GM12878 (cell line): ENCODE measurements around the gene KPNA3. TPM values are rescaled to one million over a fixed set of nuclear protein-coding genes. Genes with fewer than 3 reads are reported as not detected.

Source experiments
- ASH2L ChIP-seq: fragments of 300-600, 200-600 bp; sonication (generic); IDR thresholded peaks from 2 replicates; pipeline ENCODE4 v1.6.1; 2017; ENCODE audit warnings: low read depth, mild to moderate bottlenecking, borderline replicate concordance
- BMI1 ChIP-seq: fragments of 450-650 bp; IDR thresholded peaks from 2 replicates; pipeline ENCODE4 v1.6.1; 2016; ENCODE audit warnings: mild to moderate bottlenecking, moderate library complexity, borderline replicate concordance
- EZH2 ChIP-seq: IDR thresholded peaks from 2 replicates; pipeline ENCODE4 v1.6.1; 2012; ENCODE audit warnings: low read depth, mild to moderate bottlenecking, control low read depth, inconsistent platforms, low read length, borderline replicate concordance; ENCODE audit not compliant: control insufficient read depth
- JUND ChIP-seq: IDR thresholded peaks from 2 replicates; pipeline ENCODE4 v1.6.1; 2012; ENCODE audit warnings: low read depth, mild to moderate bottlenecking, low read length, improper control_type of control experiment, moderate library complexity
- KDM1A ChIP-seq: fragments of 200-600 bp; sonication (generic); IDR thresholded peaks from 2 replicates; pipeline ENCODE4 v1.6.1; 2016; ENCODE audit warnings: borderline replicate concordance
- MEF2B ChIP-seq: fragments of 450-650 bp; IDR thresholded peaks from 2 replicates; pipeline ENCODE4 v1.6.1; 2018; ENCODE audit warnings: mild to moderate bottlenecking, moderate library complexity; ENCODE audit not compliant: partially characterized antibody, poor library complexity, severe bottlenecking
- POU2F2 ChIP-seq: IDR thresholded peaks from 3 replicates; pipeline ENCODE4 v1.6.1; 2011; ENCODE audit warnings: low read depth, mild to moderate bottlenecking, low read length, borderline replicate concordance
- RFX5 ChIP-seq: IDR thresholded peaks from 2 replicates; pipeline ENCODE4 v1.6.1; 2011; ENCODE audit warnings: low read depth, low read length, improper control_type of control experiment
- SP1 ChIP-seq: IDR thresholded peaks from one replicate; pipeline ENCODE4 v1.6.1; 2011; ENCODE audit warnings: low read depth, low read length
- SREBF2 ChIP-seq: IDR thresholded peaks from 2 replicates; pipeline ENCODE4 v1.6.1; 2012; ENCODE audit warnings: mild to moderate bottlenecking, low read length
- SUZ12 ChIP-seq: fragments of 200-600 bp; sonication (generic); IDR thresholded peaks from one replicate; pipeline ENCODE4 v1.6.1; 2018; ENCODE audit warnings: antibody characterized with exemption, mild to moderate bottlenecking; ENCODE audit not compliant: unreplicated experiment
- TCF3 ChIP-seq: IDR thresholded peaks from 2 replicates; pipeline ENCODE4 v1.6.1; 2012; ENCODE audit warnings: low read depth, mild to moderate bottlenecking, low read length, borderline replicate concordance; ENCODE audit not compliant: insufficient read depth
- polyA plus RNA-seq, 11 experiments: library from polyadenylated mRNA; depleted of rRNA in 4 of 11; unstranded in 6 of 11; stranded (reverse) in 5 of 11; fragments of >200 nt; fragmentation: Nextera tagmentation in 4 of 11; fragmentation: Illumina TruSeq in 1 of 11; extraction: Ambion mirVana in 4 of 11; extraction: Trizol in 1 of 11; gene quantifications; 1 replicate in 1 of 11; 2 replicates in 10 of 11; pipeline versions ENCODE4 v1.2.1 to v1.2.3, GENCODE V29; 2011 to 2016; ENCODE audit warnings: inconsistent platforms in 2 of 11, missing spikeins in 2 of 11, low read depth in 1 of 11
- total RNA-seq, 4 experiments: library from RNA; depleted of rRNA in 3 of 4; stranded (reverse); fragments of >200 nt in 3 of 4; fragmentation: Illumina TruSeq in 1 of 4; extraction: Trizol in 1 of 4; gene quantifications; 2 replicates each; pipeline versions ENCODE4 v1.2.1 to v1.2.3, GENCODE V29; 2013 to 2021
- TF ChIP-seq, protein P1 (sequence below): fragments of 450-650 bp; conservative IDR thresholded peaks from 2 replicates; pipeline ENCODE4 v1.6.1; 2017; ENCODE audit warnings: mild to moderate bottlenecking, moderate library complexity
- TF ChIP-seq, protein P2 (sequence below), 3 experiments: IDR thresholded peaks in 2 of 3; conservative IDR thresholded peaks in 1 of 3; 2 replicates each; pipeline ENCODE4 v1.5.1; 2011; ENCODE audit warnings: low read depth in 3 of 3, low read length in 3 of 3, mild to moderate bottlenecking in 3 of 3, control low read depth in 2 of 3, moderate library complexity in 2 of 3, inconsistent platforms in 1 of 3, mixed read lengths in 1 of 3; ENCODE audit not compliant: control insufficient read depth in 2 of 3, insufficient read depth in 1 of 3; ENCODE audit errors: extremely low read depth in 1 of 3
- TF ChIP-seq, protein P3 (sequence below): IDR thresholded peaks from 2 replicates; pipeline ENCODE4 v1.6.1; 2012; ENCODE audit warnings: low read depth, low read length, improper control_type of control experiment
- TF ChIP-seq, protein P4 (sequence below): fragments of 450-650 bp; IDR thresholded peaks from 2 replicates; pipeline ENCODE4 v1.6.1; 2016; ENCODE audit warnings: mild to moderate bottlenecking, moderate library complexity, borderline replicate concordance
- TF ChIP-seq, protein P5 (sequence below): fragments of 450-650 bp; IDR thresholded peaks from 2 replicates; pipeline ENCODE4 v1.6.1; 2017; ENCODE audit warnings: mild to moderate bottlenecking, low read depth, inconsistent platforms; ENCODE audit not compliant: poor library complexity, severe bottlenecking

The KPNA3 gene
- total and polyA plus RNA-seq, 10 of the 15 experiments (the other 5 are each of a cell fraction or from before 2014, with no cell fraction given): 23.3 to 50.5 (median 31.1) TPM

DNA sequence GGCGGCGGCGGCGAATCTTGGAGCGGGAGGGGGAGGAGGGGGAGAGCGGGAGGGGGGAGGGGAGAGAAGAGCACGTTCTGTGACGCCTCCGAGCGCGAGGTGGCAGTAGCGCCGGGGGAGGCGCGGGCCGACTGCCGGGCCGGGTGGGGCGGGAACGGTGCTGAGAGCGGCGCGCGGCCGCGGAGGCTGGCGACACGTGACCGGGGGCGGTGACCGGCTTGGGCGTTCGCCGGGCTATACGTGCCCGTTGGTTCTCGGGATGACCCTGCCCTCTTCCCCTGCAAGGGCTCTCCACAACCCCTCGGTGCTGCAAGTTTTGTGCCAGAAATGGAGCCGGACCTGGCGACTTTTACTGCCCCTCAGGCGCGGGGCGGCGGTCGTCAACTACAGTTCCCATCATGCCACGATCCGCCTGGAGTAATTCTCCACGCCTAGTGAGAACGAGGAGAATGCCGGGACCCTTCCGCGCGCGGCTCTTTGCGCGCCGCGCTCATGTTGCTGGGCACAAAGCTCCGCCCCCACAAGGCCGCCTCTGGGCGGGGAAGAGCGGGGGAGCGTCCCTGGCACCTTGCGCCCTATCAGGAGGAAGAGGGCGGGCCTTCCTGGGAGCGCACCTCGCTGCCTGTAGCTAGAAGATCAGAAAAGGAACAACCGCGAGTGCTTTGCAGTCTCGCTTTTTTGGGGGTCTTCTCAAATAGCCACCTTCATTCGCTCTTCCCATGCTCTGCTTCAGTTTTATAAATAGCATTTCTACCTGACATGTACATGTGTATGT, at the start of gene KPNA3 (continued):
- TF ChIP-seq, protein P1, sequence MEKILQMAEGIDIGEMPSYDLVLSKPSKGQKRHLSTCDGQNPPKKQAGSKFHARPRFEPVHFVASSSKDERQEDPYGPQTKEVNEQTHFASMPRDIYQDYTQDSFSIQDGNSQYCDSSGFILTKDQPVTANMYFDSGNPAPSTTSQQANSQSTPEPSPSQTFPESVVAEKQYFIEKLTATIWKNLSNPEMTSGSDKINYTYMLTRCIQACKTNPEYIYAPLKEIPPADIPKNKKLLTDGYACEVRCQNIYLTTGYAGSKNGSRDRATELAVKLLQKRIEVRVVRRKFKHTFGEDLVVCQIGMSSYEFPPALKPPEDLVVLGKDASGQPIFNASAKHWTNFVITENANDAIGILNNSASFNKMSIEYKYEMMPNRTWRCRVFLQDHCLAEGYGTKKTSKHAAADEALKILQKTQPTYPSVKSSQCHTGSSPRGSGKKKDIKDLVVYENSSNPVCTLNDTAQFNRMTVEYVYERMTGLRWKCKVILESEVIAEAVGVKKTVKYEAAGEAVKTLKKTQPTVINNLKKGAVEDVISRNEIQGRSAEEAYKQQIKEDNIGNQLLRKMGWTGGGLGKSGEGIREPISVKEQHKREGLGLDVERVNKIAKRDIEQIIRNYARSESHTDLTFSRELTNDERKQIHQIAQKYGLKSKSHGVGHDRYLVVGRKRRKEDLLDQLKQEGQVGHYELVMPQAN: peak; percentile 45
- no peak for TF ChIP-seq EZH2
- no peak for TF ChIP-seq SREBF2
- peak; percentile 80 for TF ChIP-seq ASH2L
- TF ChIP-seq MEF2B: peak; percentile 22
- TF ChIP-seq POU2F2: no peak; the same call in 2 of the 3 replicates
- TF ChIP-seq, protein P2, sequence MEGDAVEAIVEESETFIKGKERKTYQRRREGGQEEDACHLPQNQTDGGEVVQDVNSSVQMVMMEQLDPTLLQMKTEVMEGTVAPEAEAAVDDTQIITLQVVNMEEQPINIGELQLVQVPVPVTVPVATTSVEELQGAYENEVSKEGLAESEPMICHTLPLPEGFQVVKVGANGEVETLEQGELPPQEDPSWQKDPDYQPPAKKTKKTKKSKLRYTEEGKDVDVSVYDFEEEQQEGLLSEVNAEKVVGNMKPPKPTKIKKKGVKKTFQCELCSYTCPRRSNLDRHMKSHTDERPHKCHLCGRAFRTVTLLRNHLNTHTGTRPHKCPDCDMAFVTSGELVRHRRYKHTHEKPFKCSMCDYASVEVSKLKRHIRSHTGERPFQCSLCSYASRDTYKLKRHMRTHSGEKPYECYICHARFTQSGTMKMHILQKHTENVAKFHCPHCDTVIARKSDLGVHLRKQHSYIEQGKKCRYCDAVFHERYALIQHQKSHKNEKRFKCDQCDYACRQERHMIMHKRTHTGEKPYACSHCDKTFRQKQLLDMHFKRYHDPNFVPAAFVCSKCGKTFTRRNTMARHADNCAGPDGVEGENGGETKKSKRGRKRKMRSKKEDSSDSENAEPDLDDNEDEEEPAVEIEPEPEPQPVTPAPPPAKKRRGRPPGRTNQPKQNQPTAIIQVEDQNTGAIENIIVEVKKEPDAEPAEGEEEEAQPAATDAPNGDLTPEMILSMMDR (IDR thresholded peaks at IDR 0.05 in 2 of 3, conservative IDR thresholded peaks at IDR 0.05 in 1 of 3; ENCODE audit: control insufficient read depth in 2 of 3, extremely low read depth in 1 of 3, insufficient read depth in 1 of 3, low read depth in 3 of 3, low read length in 3 of 3): peak in 1 of 3 experiments; percentile 38; a peak in 2 of 6 replicates
- TF ChIP-seq, protein P3, sequence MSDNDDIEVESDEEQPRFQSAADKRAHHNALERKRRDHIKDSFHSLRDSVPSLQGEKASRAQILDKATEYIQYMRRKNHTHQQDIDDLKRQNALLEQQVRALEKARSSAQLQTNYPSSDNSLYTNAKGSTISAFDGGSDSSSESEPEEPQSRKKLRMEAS: peak; percentile 64; the same call in 1 of the 2 replicates
- TF ChIP-seq, protein P4, sequence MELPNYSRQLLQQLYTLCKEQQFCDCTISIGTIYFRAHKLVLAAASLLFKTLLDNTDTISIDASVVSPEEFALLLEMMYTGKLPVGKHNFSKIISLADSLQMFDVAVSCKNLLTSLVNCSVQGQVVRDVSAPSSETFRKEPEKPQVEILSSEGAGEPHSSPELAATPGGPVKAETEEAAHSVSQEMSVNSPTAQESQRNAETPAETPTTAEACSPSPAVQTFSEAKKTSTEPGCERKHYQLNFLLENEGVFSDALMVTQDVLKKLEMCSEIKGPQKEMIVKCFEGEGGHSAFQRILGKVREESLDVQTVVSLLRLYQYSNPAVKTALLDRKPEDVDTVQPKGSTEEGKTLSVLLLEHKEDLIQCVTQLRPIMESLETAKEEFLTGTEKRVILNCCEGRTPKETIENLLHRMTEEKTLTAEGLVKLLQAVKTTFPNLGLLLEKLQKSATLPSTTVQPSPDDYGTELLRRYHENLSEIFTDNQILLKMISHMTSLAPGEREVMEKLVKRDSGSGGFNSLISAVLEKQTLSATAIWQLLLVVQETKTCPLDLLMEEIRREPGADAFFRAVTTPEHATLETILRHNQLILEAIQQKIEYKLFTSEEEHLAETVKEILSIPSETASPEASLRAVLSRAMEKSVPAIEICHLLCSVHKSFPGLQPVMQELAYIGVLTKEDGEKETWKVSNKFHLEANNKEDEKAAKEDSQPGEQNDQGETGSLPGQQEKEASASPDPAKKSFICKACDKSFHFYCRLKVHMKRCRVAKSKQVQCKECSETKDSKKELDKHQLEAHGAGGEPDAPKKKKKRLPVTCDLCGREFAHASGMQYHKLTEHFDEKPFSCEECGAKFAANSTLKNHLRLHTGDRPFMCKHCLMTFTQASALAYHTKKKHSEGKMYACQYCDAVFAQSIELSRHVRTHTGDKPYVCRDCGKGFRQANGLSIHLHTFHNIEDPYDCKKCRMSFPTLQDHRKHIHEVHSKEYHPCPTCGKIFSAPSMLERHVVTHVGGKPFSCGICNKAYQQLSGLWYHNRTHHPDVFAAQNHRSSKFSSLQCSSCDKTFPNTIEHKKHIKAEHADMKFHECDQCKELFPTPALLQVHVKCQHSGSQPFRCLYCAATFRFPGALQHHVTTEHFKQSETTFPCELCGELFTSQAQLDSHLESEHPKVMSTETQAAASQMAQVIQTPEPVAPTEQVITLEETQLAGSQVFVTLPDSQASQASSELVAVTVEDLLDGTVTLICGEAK: no peak
- TF ChIP-seq KDM1A: no peak
- peak; percentile 49; the same call in 1 of the 2 replicates for TF ChIP-seq RFX5
- TF ChIP-seq, protein P5, sequence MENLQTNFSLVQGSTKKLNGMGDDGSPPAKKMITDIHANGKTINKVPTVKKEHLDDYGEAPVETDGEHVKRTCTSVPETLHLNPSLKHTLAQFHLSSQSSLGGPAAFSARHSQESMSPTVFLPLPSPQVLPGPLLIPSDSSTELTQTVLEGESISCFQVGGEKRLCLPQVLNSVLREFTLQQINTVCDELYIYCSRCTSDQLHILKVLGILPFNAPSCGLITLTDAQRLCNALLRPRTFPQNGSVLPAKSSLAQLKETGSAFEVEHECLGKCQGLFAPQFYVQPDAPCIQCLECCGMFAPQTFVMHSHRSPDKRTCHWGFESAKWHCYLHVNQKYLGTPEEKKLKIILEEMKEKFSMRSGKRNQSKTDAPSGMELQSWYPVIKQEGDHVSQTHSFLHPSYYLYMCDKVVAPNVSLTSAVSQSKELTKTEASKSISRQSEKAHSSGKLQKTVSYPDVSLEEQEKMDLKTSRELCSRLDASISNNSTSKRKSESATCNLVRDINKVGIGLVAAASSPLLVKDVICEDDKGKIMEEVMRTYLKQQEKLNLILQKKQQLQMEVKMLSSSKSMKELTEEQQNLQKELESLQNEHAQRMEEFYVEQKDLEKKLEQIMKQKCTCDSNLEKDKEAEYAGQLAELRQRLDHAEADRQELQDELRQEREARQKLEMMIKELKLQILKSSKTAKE: no peak
- no peak for TF ChIP-seq SUZ12
- TF ChIP-seq TCF3: 0 out of 2 replicates have a peak, but pooled peaks have one; percentile 27
- TF ChIP-seq SP1: no peak
- no peak for TF ChIP-seq JUND
- no peak for TF ChIP-seq BMI1
